Gastroesophageal sphincter (tissue), 4 donors: ENCODE data around the gene SH3PXD2A. TPM values are rescaled to one million over a fixed set of nuclear protein-coding genes. Genes with fewer than 3 reads are reported as not detected.

Experiments used
- ATAC-seq: fragments of 150-250 bp; one replicate; pipeline ENCODE4 v1.9.1; 2016; ENCODE audit warnings: mild to moderate bottlenecking, moderate library complexity
- H3K27ac ChIP-seq, 4 donors: fragments of 200-600 bp; sonication (generic) in 3 of 4; 1 replicate in 3 of 4; 2 replicates in 1 of 4; pipeline ENCODE4 v1.5.1; 2016 to 2019
- H3K27me3 ChIP-seq: fragments of 200-600 bp; sonication (generic); one replicate; pipeline ENCODE4 v1.5.1; 2019
- H3K36me3 ChIP-seq, 2 donors: fragments of 200-600 bp; sonication (generic); one replicate each; pipeline ENCODE4 v1.5.1; 2019; ENCODE audit warnings: control low read depth in 1 of 2
- H3K4me1 ChIP-seq, 3 donors: fragments of 200-600 bp; sonication (generic); 1 replicate in 2 of 3; 2 replicates in 1 of 3; pipeline ENCODE4 v1.5.1; 2016 to 2019; ENCODE audit warnings: control low read depth in 2 of 3
- H3K4me3 ChIP-seq, 2 donors: fragments of 200-600 bp; sonication (generic); one replicate each; pipeline ENCODE4 v1.5.1; 2019; ENCODE audit warnings: mild to moderate bottlenecking in 1 of 2, moderate library complexity in 1 of 2
- H3K9me3 ChIP-seq, 3 donors: fragments of 200-600 bp; sonication (generic); one replicate each; pipeline ENCODE4 v1.5.1; 2017 to 2019; ENCODE audit warnings: control low read depth in 2 of 3
- EP300 ChIP-seq: sonication (generic); formaldehyde crosslinking; IDR thresholded peaks from one replicate; pipeline ENCODE4 v1.6.1; 2017; ENCODE audit warnings: antibody characterized with exemption, mild to moderate bottlenecking
- POLR2A ChIP-seq, 2 donors: fragments of 450-650 bp; IDR thresholded peaks; one replicate each; pipeline ENCODE4 v1.6.1; 2017; ENCODE audit warnings: antibody characterized with exemption in 2 of 2, mild to moderate bottlenecking in 2 of 2, moderate library complexity in 1 of 2
- POLR2AphosphoS5 ChIP-seq: sonication (generic); formaldehyde crosslinking; IDR thresholded peaks from one replicate; pipeline ENCODE4 v1.6.1; 2017; ENCODE audit warnings: antibody characterized with exemption
- WGBS, 2 donors: methylation state at CpG; one replicate each; pipeline ENCODE4 v1.1.5; 2018; ENCODE audit warnings: low coverage in 1 of 2; 5-methylcytosine and 5-hydroxymethylcytosine counted together
- total RNA-seq, 4 donors: library from RNA; depleted of rRNA; stranded (reverse); fragments of >200 nt; gene quantifications; one replicate each; pipeline ENCODE4 v1.1.0, GENCODE V29; 2016
- TF ChIP-seq, protein P1 (sequence below), 4 experiments: fragments of 200-600 bp in 2 of 4; fragments of 450-650 bp in 2 of 4; sonication (generic) in 1 of 4; IDR thresholded peaks; one replicate each; pipeline ENCODE4 v1.5.1; 2017 to 2019; ENCODE audit warnings: antibody characterized with exemption in 4 of 4, mild to moderate bottlenecking in 2 of 4, moderate library complexity in 2 of 4

Gene SH3PXD2A
- total RNA-seq, 4 donors from 2014 or later = 31.2 to 65.2 (median 39.5) TPM

- TF ChIP-seq POLR2AphosphoS5 (no peak), POLR2A (IDR thresholded peaks at IDR 0.05) (no peak), EP300 (no peak)
- TF ChIP-seq, protein P1, sequence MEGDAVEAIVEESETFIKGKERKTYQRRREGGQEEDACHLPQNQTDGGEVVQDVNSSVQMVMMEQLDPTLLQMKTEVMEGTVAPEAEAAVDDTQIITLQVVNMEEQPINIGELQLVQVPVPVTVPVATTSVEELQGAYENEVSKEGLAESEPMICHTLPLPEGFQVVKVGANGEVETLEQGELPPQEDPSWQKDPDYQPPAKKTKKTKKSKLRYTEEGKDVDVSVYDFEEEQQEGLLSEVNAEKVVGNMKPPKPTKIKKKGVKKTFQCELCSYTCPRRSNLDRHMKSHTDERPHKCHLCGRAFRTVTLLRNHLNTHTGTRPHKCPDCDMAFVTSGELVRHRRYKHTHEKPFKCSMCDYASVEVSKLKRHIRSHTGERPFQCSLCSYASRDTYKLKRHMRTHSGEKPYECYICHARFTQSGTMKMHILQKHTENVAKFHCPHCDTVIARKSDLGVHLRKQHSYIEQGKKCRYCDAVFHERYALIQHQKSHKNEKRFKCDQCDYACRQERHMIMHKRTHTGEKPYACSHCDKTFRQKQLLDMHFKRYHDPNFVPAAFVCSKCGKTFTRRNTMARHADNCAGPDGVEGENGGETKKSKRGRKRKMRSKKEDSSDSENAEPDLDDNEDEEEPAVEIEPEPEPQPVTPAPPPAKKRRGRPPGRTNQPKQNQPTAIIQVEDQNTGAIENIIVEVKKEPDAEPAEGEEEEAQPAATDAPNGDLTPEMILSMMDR (IDR thresholded peaks at IDR 0.05) = no peak
- H3K4me1 ChIP-seq = peaks cover 0 to 28% (median 6%) of the 10 kb centered on the region in 3 donors
- H3K27me3 ChIP-seq = no peaks in the 10 kb centered on the region
- H3K27ac ChIP-seq = no peak overlapping the region
- H3K36me3 ChIP-seq = no peaks in the 10 kb centered on the region
- 67% methylated on average over 1 of the region's 3 CpGs; no CpG with 5 or more reads in 1 of the 2 donors for WGBS, 2 donors
- ATAC-seq = no peak
- H3K9me3 ChIP-seq = no peaks in the 10 kb centered on the region
- no peak overlapping the region for H3K4me3 ChIP-seq
Measured at GRCh38 chr10:103812004-103812403, 43.4 kb downstream of the SH3PXD2A start.

DNA sequence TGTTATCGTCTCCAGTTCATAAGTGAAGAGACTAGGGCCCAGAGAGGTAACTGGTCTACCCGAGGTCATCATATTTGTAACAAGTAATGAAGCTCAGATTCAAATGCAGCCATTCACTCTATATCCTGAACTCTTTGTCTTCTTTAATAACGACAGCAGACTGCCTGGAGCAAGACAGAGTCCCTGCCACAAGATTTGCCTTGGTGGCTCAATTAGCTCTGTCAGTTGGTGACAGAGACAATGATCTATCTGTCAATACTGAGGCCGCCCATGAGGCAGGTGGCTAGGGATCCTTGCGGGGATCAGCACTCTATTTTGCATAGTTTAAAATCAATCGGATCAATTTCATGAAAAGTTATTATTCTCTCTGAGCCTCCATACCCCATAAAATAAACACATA is 43.9 kb downstream of the SH3PXD2A start:
- Histone ChIP-seq H3K27me3 (no peaks in the 10 kb centered on the region), H3K4me1 (peaks cover 0 to 29% (median 10%) of the 10 kb centered on the region in 3 donors), H3K9me3 (no peaks in the 10 kb centered on the region), H3K4me3 (no peak overlapping the region), H3K27ac (no peak overlapping the region), H3K36me3 (no peaks in the 10 kb centered on the region)
- no peak for TF ChIP-seq EP300
- TF ChIP-seq, protein P1 (IDR thresholded peaks at IDR 0.05) = no peak
- TF ChIP-seq POLR2A (IDR thresholded peaks at IDR 0.05) = no peak
- ATAC-seq = no peak
- 92 to 96% methylated on average over 3 to 6 of the region's 6 CpGs for WGBS, 2 donors

- TF ChIP-seq POLR2AphosphoS5 (no peak), POLR2A (IDR thresholded peaks at IDR 0.05) (no peak), EP300 (no peak)
- TF ChIP-seq, protein P1 (IDR thresholded peaks at IDR 0.05) = no peak
- H3K27ac ChIP-seq = no peak overlapping the region
Measured at GRCh38 chr10:103808780-103809179, 46.6 kb downstream of the SH3PXD2A start.

GRCh38 chr10:103807996-103808395 is 47.4 kb downstream of the SH3PXD2A start:
- Histone ChIP-seq H3K36me3 (no peaks in the 10 kb centered on the region), H3K9me3 (no peaks in the 10 kb centered on the region), H3K27ac (no peak overlapping the region), H3K4me1 (peaks cover 0 to 12% (median 4%) of the 10 kb centered on the region in 3 donors), H3K27me3 (no peaks in the 10 kb centered on the region), H3K4me3 (no peak overlapping the region)
- 83% methylated on average over 1 of the region's 6 CpGs; no CpG with 5 or more reads in 1 of the 2 donors for WGBS, 2 donors
- ATAC-seq = no peak
- TF ChIP-seq EP300 = no peak
- TF ChIP-seq, protein P1 (IDR thresholded peaks at IDR 0.05) = no peak
- TF ChIP-seq POLR2A (IDR thresholded peaks at IDR 0.05) = no peak
- TF ChIP-seq POLR2AphosphoS5 = no peak

More at GRCh38 chr10:103808780-103809179, 46.6 kb downstream of the SH3PXD2A start:
- no peaks in the 10 kb centered on the region for H3K27me3 ChIP-seq
- WGBS, 2 donors = 100% methylated on average over 2 of the region's 2 CpGs; no CpG with 5 or more reads in 1 of the 2 donors
- no peaks in the 10 kb centered on the region for H3K36me3 ChIP-seq
- ATAC-seq = no peak
- peaks cover 0 to 12% (median 4%) of the 10 kb centered on the region in 3 donors for H3K4me1 ChIP-seq
- H3K9me3 ChIP-seq = no peaks in the 10 kb centered on the region
- no peak overlapping the region for H3K4me3 ChIP-seq

DNA sequence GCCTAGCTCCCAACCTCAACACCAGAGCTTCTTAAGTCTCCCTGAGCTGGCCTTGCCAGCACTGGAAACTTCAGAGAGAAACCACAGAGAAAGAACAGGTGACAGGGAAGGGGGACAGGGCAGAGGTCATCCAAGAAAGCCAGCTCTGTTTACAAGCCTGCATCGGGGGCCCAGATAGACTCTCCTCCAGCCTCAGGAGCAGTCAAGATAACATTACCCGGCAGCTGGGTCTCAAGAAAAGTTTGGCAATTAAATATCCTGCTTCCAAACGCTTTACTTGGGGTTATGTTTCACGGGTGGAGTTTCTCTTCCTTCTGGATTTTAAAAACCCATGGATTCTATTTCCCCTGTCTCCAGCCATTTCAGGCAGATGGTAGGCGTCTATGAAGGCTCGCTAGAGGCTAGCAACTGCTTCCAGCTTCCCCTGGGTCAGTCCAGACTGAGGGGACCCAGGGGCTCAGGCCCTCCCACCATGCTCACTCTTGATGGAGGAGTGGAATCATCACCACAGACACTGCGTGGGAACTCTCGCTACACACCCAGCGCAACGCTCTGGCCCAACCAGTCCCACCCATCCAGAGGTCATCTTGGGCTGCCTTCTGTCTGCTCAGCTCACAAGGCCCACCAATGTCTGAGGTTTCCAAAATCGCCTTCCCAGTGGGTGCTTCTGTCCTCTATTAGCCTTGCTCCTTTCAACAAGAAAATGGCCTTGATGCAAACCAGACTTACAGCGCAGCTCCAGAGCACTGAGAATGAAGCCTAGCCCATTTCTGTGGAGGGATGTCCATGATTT is 48.8 kb downstream of the SH3PXD2A start:
- ATAC-seq = no peak
- Histone ChIP-seq H3K4me3 (no peak overlapping the region), H3K27me3 (no peaks in the 10 kb centered on the region), H3K27ac (no peak overlapping the region), H3K9me3 (no peaks in the 10 kb centered on the region), H3K36me3 (no peaks in the 10 kb centered on the region), H3K4me1 (peaks cover 0 to 6% (median 4%) of the 10 kb centered on the region in 3 donors)
- WGBS, 2 donors = 66% methylated on average over 6 of the region's 12 CpGs; no CpG with 5 or more reads in 1 of the 2 donors
- TF ChIP-seq POLR2A (IDR thresholded peaks at IDR 0.05) (no peak), EP300 (no peak), POLR2AphosphoS5 (no peak)
- TF ChIP-seq, protein P1 (IDR thresholded peaks at IDR 0.05) = no peak
